ENCODE data around the gene GALNT17. TPM values are rescaled to one million over a fixed set of nuclear protein-coding genes. Genes with fewer than 3 reads are reported as not detected.

The GALNT17 gene
- total RNA-seq, 1 experiment from 2014 or later = not detected

- H3K4me1 ChIP-seq (ENCODE audit: insufficient read depth, low read length, poor library complexity, severe bottlenecking) = no peaks in the 10 kb centered on the region
- H3K27me3 ChIP-seq (replicated peaks; ENCODE audit: insufficient read depth, low read depth, low read length, poor library complexity) = no peaks in the 10 kb centered on the region
- ChIA-PET POLR2A (ENCODE audit: low non-redundant PET) (no interaction called here), CTCF (no interaction called here)
- no peak for DNase-seq (ENCODE audit: low spot score)
- peaks cover 30% of the 10 kb centered on the region for H3K9me3 ChIP-seq (ENCODE audit: low read depth, low read length, poor library complexity, severe bottlenecking)
- intact Hi-C loops (cut with micrococcal nuclease; ENCODE audit: unreplicated experiment) = no loop called here
- no peak overlapping the region for H3K4me3 ChIP-seq (ENCODE audit: low read depth, low read length, poor library complexity, severe bottlenecking)
- TF ChIP-seq CTCF (conservative IDR thresholded peaks at IDR 0.05; ENCODE audit: low read depth, low read length) (no peak), EZH2 (IDR thresholded peaks at IDR 0.05; ENCODE audit: borderline replicate concordance, low read depth, low read length, poor library complexity, severe bottlenecking) (no peak)
- H3K27ac ChIP-seq (ENCODE audit: low read depth, low read length, poor library complexity, severe bottlenecking) = no peak overlapping the region
- no TSS peak for BruUV-seq (replicated peaks)
- no peaks in the 10 kb centered on the region for H3K36me3 ChIP-seq (ENCODE audit: insufficient read depth, low read length, poor library complexity, severe bottlenecking)
Measured at GRCh38 chr7:71414490-71414889, 282.5 kb downstream of the GALNT17 start.

- Histone ChIP-seq H3K4me3 (ENCODE audit: low read depth, low read length, poor library complexity, severe bottlenecking) (no peak overlapping the region), H3K9me3 (ENCODE audit: low read depth, low read length, poor library complexity, severe bottlenecking) (peaks cover 22% of the 10 kb centered on the region), H3K4me1 (ENCODE audit: insufficient read depth, low read length, poor library complexity, severe bottlenecking) (no peaks in the 10 kb centered on the region), H3K27me3 (replicated peaks; ENCODE audit: insufficient read depth, low read depth, low read length, poor library complexity) (no peaks in the 10 kb centered on the region), H3K27ac (ENCODE audit: low read depth, low read length, poor library complexity, severe bottlenecking) (no peak overlapping the region), H3K36me3 (ENCODE audit: insufficient read depth, low read length, poor library complexity, severe bottlenecking) (no peaks in the 10 kb centered on the region)
- TF ChIP-seq CTCF (conservative IDR thresholded peaks at IDR 0.05; ENCODE audit: low read depth, low read length) (no peak), EZH2 (IDR thresholded peaks at IDR 0.05; ENCODE audit: borderline replicate concordance, low read depth, low read length, poor library complexity, severe bottlenecking) (no peak)
- no TSS peak for BruUV-seq (replicated peaks)
- ChIA-PET POLR2A (ENCODE audit: low non-redundant PET) (no interaction called here), CTCF (no interaction called here)
- no peak for DNase-seq (ENCODE audit: low spot score)
- intact Hi-C loops (cut with micrococcal nuclease; ENCODE audit: unreplicated experiment) = no loop called here
Measured at GRCh38 chr7:71419546-71420337, 287.8 kb downstream of the GALNT17 start.

- intact Hi-C loops (cut with micrococcal nuclease; ENCODE audit: unreplicated experiment) = no loop called here
- CTCF ChIA-PET = no interaction called here
- Histone ChIP-seq H3K9me3 (ENCODE audit: low read depth, low read length, poor library complexity, severe bottlenecking) (peaks cover 15% of the 10 kb centered on the region), H3K27ac (ENCODE audit: low read depth, low read length, poor library complexity, severe bottlenecking) (no peak overlapping the region), H3K4me1 (ENCODE audit: insufficient read depth, low read length, poor library complexity, severe bottlenecking) (no peaks in the 10 kb centered on the region), H3K27me3 (replicated peaks; ENCODE audit: insufficient read depth, low read depth, low read length, poor library complexity) (no peaks in the 10 kb centered on the region), H3K36me3 (ENCODE audit: insufficient read depth, low read length, poor library complexity, severe bottlenecking) (no peaks in the 10 kb centered on the region), H3K4me3 (ENCODE audit: low read depth, low read length, poor library complexity, severe bottlenecking) (no peak overlapping the region)
- DNase-seq (ENCODE audit: low spot score) = no peak
- POLR2A ChIA-PET (ENCODE audit: low non-redundant PET) = no interaction called here
- no TSS peak for BruUV-seq (replicated peaks)
- TF ChIP-seq CTCF (conservative IDR thresholded peaks at IDR 0.05; ENCODE audit: low read depth, low read length) = no peak
- TF ChIP-seq EZH2 (IDR thresholded peaks at IDR 0.05; ENCODE audit: borderline replicate concordance, low read depth, low read length, poor library complexity, severe bottlenecking) = no peak
Measured at GRCh38 chr7:71422104-71422503, 290.2 kb downstream of the GALNT17 start.

Data from A673 (cell line).